Measurements from ENCODE around the gene VAMP3.

The VAMP3 gene

GRCh38 chr1:7770669-7770996, 463 bp upstream of the VAMP3 start:
- Histone ChIP-seq H3K79me2 (ENCODE audit: control insufficient read depth, low read length) (peaks cover 27% of the 10 kb centered on the region), H3K9me2 (replicated peaks; ENCODE audit: control insufficient read depth, low read length) (no peaks in the 10 kb centered on the region), H3K4me2 (ENCODE audit: low read length) (peak overlapping the region; percentile 69), H3K27ac (ENCODE audit: low read depth, low read length) (no peak overlapping the region), H4K20me1 (ENCODE audit: control insufficient read depth, insufficient read depth, low read depth, low read length) (peaks cover 4% of the 10 kb centered on the region; the same call in 1 of the 2 replicates), H3K4me1 (ENCODE audit: control insufficient read depth, low read length) (peaks cover 13% of the 10 kb centered on the region), H3K9me3 (ENCODE audit: control insufficient read depth, insufficient read depth, low read length) (no peaks in the 10 kb centered on the region), H3K36me3 (ENCODE audit: control insufficient read depth, low read length) (peaks cover 17% of the 10 kb centered on the region), H3K27me3 (ENCODE audit: control insufficient read depth, low read length) (0 out of 2 replicates have a peak, but pooled peaks cover 2% of the 10 kb centered on the region), H3K4me3 (ENCODE audit: low read length) (peak overlapping the region; percentile 84), H3F3A (ENCODE audit: control insufficient read depth, insufficient read depth) (peaks cover 4% of the 10 kb centered on the region; the same call in 1 of the 2 replicates)
- no peak for TF ChIP-seq EZH2phosphoT487 (IDR thresholded peaks at IDR 0.05; ENCODE audit: borderline replicate concordance, low read length)
- no peak for TF ChIP-seq CTCF (IDR thresholded peaks at IDR 0.05; ENCODE audit: low read depth, low read length, poor library complexity, severe bottlenecking)

- Histone ChIP-seq H3K4me1 (ENCODE audit: control insufficient read depth, low read length) (peaks cover 13% of the 10 kb centered on the region), H3K9me2 (replicated peaks; ENCODE audit: control insufficient read depth, low read length) (no peaks in the 10 kb centered on the region), H3K79me2 (ENCODE audit: control insufficient read depth, low read length) (peaks cover 27% of the 10 kb centered on the region), H3K9me3 (ENCODE audit: control insufficient read depth, insufficient read depth, low read length) (no peaks in the 10 kb centered on the region), H3K4me2 (ENCODE audit: low read length) (peak overlapping the region; percentile 69), H3K36me3 (ENCODE audit: control insufficient read depth, low read length) (peaks cover 20% of the 10 kb centered on the region), H3F3A (ENCODE audit: control insufficient read depth, insufficient read depth) (peaks cover 4% of the 10 kb centered on the region; the same call in 1 of the 2 replicates), H3K4me3 (ENCODE audit: low read length) (peak overlapping the region; percentile 84), H3K27ac (ENCODE audit: low read depth, low read length) (0 out of 2 replicates have a peak overlapping the region, but pooled peaks have one; percentile 15), H3K27me3 (ENCODE audit: control insufficient read depth, low read length) (0 out of 2 replicates have a peak, but pooled peaks cover 2% of the 10 kb centered on the region), H4K20me1 (ENCODE audit: control insufficient read depth, insufficient read depth, low read depth, low read length) (peaks cover 4% of the 10 kb centered on the region; the same call in 1 of the 2 replicates)
- TF ChIP-seq CTCF (IDR thresholded peaks at IDR 0.05; ENCODE audit: low read depth, low read length, poor library complexity, severe bottlenecking) (no peak), EZH2phosphoT487 (IDR thresholded peaks at IDR 0.05; ENCODE audit: borderline replicate concordance, low read length) (no peak)
Measured at GRCh38 chr1:7771823-7772299, 765 bp downstream of the VAMP3 start.

GRCh38 chr1:7777591-7777990, 6.5 kb downstream of the VAMP3 start:
- peaks cover 2% of the 10 kb centered on the region for H3K4me1 ChIP-seq (ENCODE audit: control insufficient read depth, low read length)
- peaks cover 13% of the 10 kb centered on the region for H3K79me2 ChIP-seq (ENCODE audit: control insufficient read depth, low read length)
- H3K9me2 ChIP-seq (replicated peaks; ENCODE audit: control insufficient read depth, low read length) = no peaks in the 10 kb centered on the region
- no peaks in the 10 kb centered on the region for H3K9me3 ChIP-seq (ENCODE audit: control insufficient read depth, insufficient read depth, low read length)
- no peak overlapping the region for H3K27ac ChIP-seq (ENCODE audit: low read depth, low read length)
- TF ChIP-seq CTCF (IDR thresholded peaks at IDR 0.05; ENCODE audit: low read depth, low read length, poor library complexity, severe bottlenecking) (no peak), EZH2phosphoT487 (IDR thresholded peaks at IDR 0.05; ENCODE audit: borderline replicate concordance, low read length) (no peak)
- H3K4me2 ChIP-seq (ENCODE audit: low read length) = no peak overlapping the region
- H3K27me3 ChIP-seq (ENCODE audit: control insufficient read depth, low read length) = no peaks in the 10 kb centered on the region
- H3K4me3 ChIP-seq (ENCODE audit: low read length) = no peak overlapping the region
- H4K20me1 ChIP-seq (ENCODE audit: control insufficient read depth, insufficient read depth, low read depth, low read length) = peaks cover 4% of the 10 kb centered on the region
- H3F3A ChIP-seq (ENCODE audit: control insufficient read depth, insufficient read depth) = peaks cover 5% of the 10 kb centered on the region
- peaks cover 38% of the 10 kb centered on the region for H3K36me3 ChIP-seq (ENCODE audit: control insufficient read depth, low read length)

All from DOHH2 (cell line).